Pancreas (tissue), 10 donors: ENCODE data around the gene TAOK3. TPM values are rescaled to one million over a fixed set of nuclear protein-coding genes. Genes with fewer than 3 reads are reported as not detected.

ENCODE experiments used
- ATAC-seq, 4 donors: fragments of 200-7000 bp; cut with Tn5 transposase; one replicate each; pipeline versions ENCODE4 v1.8.0 to v1.9.1; 2020; ENCODE audit warnings: mild to moderate bottlenecking in 4 of 4, moderate library complexity in 4 of 4
- DNase-seq, 6 donors: peaks; one replicate each; pipeline ENCODE4 v3.0.0-alpha.2; 2020
- FAIRE-seq: peaks from 2 replicates; lab custom pipeline; 2012; peaks lifted over from hg19 to GRCh38; lab: Jason Lieb, UNC
- H3K27ac ChIP-seq, 4 donors: fragments of 200-600 bp; sonication (generic); 1 replicate in 3 of 4; 2 replicates in 1 of 4; pipeline versions ENCODE4 v1.5.0 to v1.8.0; 2020
- H3K27me3 ChIP-seq, 4 donors: fragments of 200-600 bp; one replicate each; pipeline ENCODE4 v1.8.0; 2021
- H3K36me3 ChIP-seq, 3 donors: fragments of 200-600 bp; sonication (generic) in 1 of 3; one replicate each; pipeline versions ENCODE4 v1.5.0 to v1.8.0; 2020 to 2021
- H3K4me1 ChIP-seq, 3 donors: fragments of 200-600 bp; one replicate each; pipeline ENCODE4 v1.8.0; 2021
- H3K4me3 ChIP-seq, 4 donors: fragments of 200-600 bp; sonication (generic) in 2 of 4; one replicate each; pipeline versions ENCODE4 v1.5.0 to v1.8.0; 2020 to 2021
- H3K9me3 ChIP-seq, 4 donors: fragments of 200-600 bp; one replicate each; pipeline ENCODE4 v1.8.0; 2021
- CTCF ChIP-seq, 4 donors: fragments of 200-600 bp; sonication (generic) in 3 of 4; IDR thresholded peaks; one replicate each; pipeline versions ENCODE4 v1.5.0 to v1.8.0; 2021; ENCODE audit warnings: antibody characterized with exemption in 4 of 4
- WGBS, 2 donors: extraction: QIAGEN DNeasy Blood & Tissue Kit; methylation state at CpG; one replicate each; pipeline ENCODE4 v1.1.7; 2013; 5-methylcytosine and 5-hydroxymethylcytosine counted together
- intact Hi-C, 3 donors: fragments of 100-400 bp; cut with DNase I; formaldehyde crosslinking; loops; one replicate each; pipeline versions ENCODE4 v1.11.1 to v1.14.2; 2022
- polyA plus RNA-seq, 2 donors: library from polyadenylated mRNA; stranded (reverse); fragments of 200-250 nt; gene quantifications; one replicate each; pipeline ENCODE4 v1.2.3, GENCODE V29; 2013
- total RNA-seq, 6 donors: library from RNA; stranded (reverse); fragmentation: NEBNext Ultra II Directional in 4 of 6; extraction: Animal tissue kit (Norgen Biotek cat#: 25700) in 4 of 6; gene quantifications; one replicate each; pipeline versions ENCODE4 v1.2.1 to v1.2.4, GENCODE V29; 2021 to 2023
- donor health status: healthy with polysubstance abuse.
- donor health status: DM: no; HTN: no; CAD: no; lungs with moderate emphysema.
- donor health status: DM: no; HTN: no; CAD: no.
- donor health status: control.
- donor health status: control.
- donor health status: Bipolar disorder and iron deficiency.
- donor health status: DM: yes; HTN: yes; CAD: no.
- donor health status: DM: no; HTN: no; CAD: no.
- donor health status: DM: no; HTN: no; CAD: no.
- donor health status: DM: yes; HTN: yes; CAD: no.

TAOK3 gene
- total and polyA plus RNA-seq, 8 donors = 7.9 to 21.0 (median 11.4) TPM

GRCh38 chr12:118160536-118160935 is 212.2 kb downstream of the TAOK3 start:
- no peak for ATAC-seq

GRCh38 chr12:118151755-118152154 is 221.0 kb downstream of the TAOK3 start:
- FAIRE-seq = no peak
- H3K36me3 ChIP-seq = peaks cover 0 to 19% (median 0%) of the 10 kb centered on the region in 3 donors
- WGBS, 2 donors = 53 to 64% methylated on average over 5 of the region's 5 CpGs

More at GRCh38 chr12:118160536-118160935, 212.2 kb downstream of the TAOK3 start:
- intact Hi-C loops = no loop called here
- Histone ChIP-seq H3K4me3 (no peak overlapping the region), H3K27ac (no peak overlapping the region), H3K9me3 (no peaks in the 10 kb centered on the region), H3K4me1 (no peaks in the 10 kb centered on the region), H3K36me3 (peaks cover 3 to 22% (median 12%) of the 10 kb centered on the region in 3 donors), H3K27me3 (no peaks in the 10 kb centered on the region)
- WGBS, 2 donors = 96 to 99% methylated on average over 3 of the region's 3 CpGs
- DNase-seq (no peak), FAIRE-seq (no peak)
- no peak for TF ChIP-seq CTCF (IDR thresholded peaks at IDR 0.05)

GRCh38 chr12:118150625-118151024 is 222.1 kb downstream of the TAOK3 start:
- 48 to 50% methylated on average over 7 of the region's 7 CpGs for WGBS, 2 donors
- no peaks in the 10 kb centered on the region for H3K4me1 ChIP-seq
- DNase-seq (no peak), FAIRE-seq (no peak), ATAC-seq (peak in 1 of 4 donors; percentile 10)
- H3K27me3 ChIP-seq = no peaks in the 10 kb centered on the region
- no peak overlapping the region for H3K4me3 ChIP-seq
- peaks cover 0 to 30% (median 0%) of the 10 kb centered on the region in 3 donors for H3K36me3 ChIP-seq
- H3K9me3 ChIP-seq = no peaks in the 10 kb centered on the region
- intact Hi-C loops = no loop called here
- no peak for TF ChIP-seq CTCF (IDR thresholded peaks at IDR 0.05)
- H3K27ac ChIP-seq = no peak overlapping the region

More at GRCh38 chr12:118151755-118152154, 221.0 kb downstream of the TAOK3 start:
- H3K4me1 ChIP-seq = no peaks in the 10 kb centered on the region
- ATAC-seq (no peak), DNase-seq (no peak)
- intact Hi-C loops = no loop called here
- no peak overlapping the region for H3K27ac ChIP-seq
- no peak overlapping the region for H3K4me3 ChIP-seq
- no peaks in the 10 kb centered on the region for H3K9me3 ChIP-seq
- no peak for TF ChIP-seq CTCF (IDR thresholded peaks at IDR 0.05)
- H3K27me3 ChIP-seq = no peaks in the 10 kb centered on the region

GRCh38 chr12:118148287-118148686 is 224.4 kb downstream of the TAOK3 start:
- Histone ChIP-seq H3K4me3 (no peak overlapping the region), H3K27ac (no peak overlapping the region), H3K27me3 (no peaks in the 10 kb centered on the region), H3K36me3 (peaks cover 0 to 52% (median 0%) of the 10 kb centered on the region in 3 donors), H3K9me3 (no peaks in the 10 kb centered on the region), H3K4me1 (no peaks in the 10 kb centered on the region)
- no peak for ATAC-seq
- no peak for TF ChIP-seq CTCF (IDR thresholded peaks at IDR 0.05)
- intact Hi-C loops = no loop called here
- DNase-seq = no peak
- FAIRE-seq = no peak
- WGBS, 2 donors = 92 to 93% methylated on average over 5 of the region's 5 CpGs

- 83 to 84% methylated on average over 9 of the region's 9 CpGs for WGBS, 2 donors
Observed at GRCh38 chr12:118145798-118146156, 226.9 kb downstream of the TAOK3 start.

More at GRCh38 chr12:118145798-118146156, 226.9 kb downstream of the TAOK3 start:
- no peaks in the 10 kb centered on the region for H3K4me1 ChIP-seq
- FAIRE-seq (no peak), ATAC-seq (peak in 1 of 4 donors; percentile 14), DNase-seq (no peak)
- no peak for TF ChIP-seq CTCF (IDR thresholded peaks at IDR 0.05)
- intact Hi-C loops = no loop called here
- H3K27ac ChIP-seq = no peak overlapping the region
- no peaks in the 10 kb centered on the region for H3K9me3 ChIP-seq
- no peaks in the 10 kb centered on the region for H3K27me3 ChIP-seq
- H3K4me3 ChIP-seq = no peak overlapping the region
- H3K36me3 ChIP-seq = peaks cover 0 to 58% (median 14%) of the 10 kb centered on the region in 3 donors
